Aorta (tissue), 5 donors: ENCODE results near the gene TTC4. TPM values are rescaled to one million over a fixed set of nuclear protein-coding genes. Genes with fewer than 3 reads are reported as not detected.

Source experiments
- ATAC-seq: fragments of 200-7000 bp; cut with Tn5 transposase; one replicate; pipeline ENCODE4 v1.9.1; 2022; ENCODE audit warnings: moderate library complexity; ENCODE audit not compliant: low FRiP score
- DNase-seq, 2 donors: peaks; one replicate each; pipeline ENCODE4 v3.0.0-alpha.2; 2020
- H3K27ac ChIP-seq, 2 donors: one replicate each; pipeline ENCODE4 v1.5.1; 2013; ENCODE audit warnings: low read length in 2 of 2, mild to moderate bottlenecking in 2 of 2, moderate library complexity in 2 of 2, control low read depth in 1 of 2, inconsistent platforms in 1 of 2, low read depth in 1 of 2
- H3K27me3 ChIP-seq, 2 donors: one replicate each; pipeline ENCODE4 v1.6.1; 2013; ENCODE audit warnings: control low read depth in 1 of 2, low read length in 1 of 2, mild to moderate bottlenecking in 1 of 2, moderate library complexity in 1 of 2; ENCODE audit not compliant: insufficient read depth in 2 of 2, control insufficient read depth in 1 of 2
- H3K36me3 ChIP-seq, 2 donors: one replicate each; pipeline ENCODE4 v1.6.1; 2013; ENCODE audit warnings: control low read depth in 1 of 2, low read length in 1 of 2, mild to moderate bottlenecking in 1 of 2; ENCODE audit not compliant: insufficient read depth in 2 of 2, control insufficient read depth in 1 of 2
- H3K4me1 ChIP-seq, 2 donors: one replicate each; pipeline ENCODE4 v1.6.1; 2013; ENCODE audit warnings: low read length in 2 of 2, control low read depth in 1 of 2, mild to moderate bottlenecking in 1 of 2, moderate library complexity in 1 of 2; ENCODE audit not compliant: insufficient read depth in 2 of 2, control insufficient read depth in 1 of 2
- H3K4me3 ChIP-seq, 2 donors: one replicate each; pipeline ENCODE4 v1.5.1; 2013; ENCODE audit warnings: low read length in 2 of 2, control low read depth in 1 of 2, mild to moderate bottlenecking in 1 of 2
- H3K9me3 ChIP-seq: one replicate; pipeline ENCODE4 v1.6.1; 2013; ENCODE audit warnings: mild to moderate bottlenecking, low read length; ENCODE audit not compliant: control insufficient read depth
- WGBS, 2 donors: extraction: QIAGEN DNeasy Blood & Tissue Kit; methylation state at CpG; one replicate each; pipeline ENCODE4 v1.1.7; 2013; 5-methylcytosine and 5-hydroxymethylcytosine counted together
- intact Hi-C, 2 donors: fragments of 100-400 bp; cut with DNase I; formaldehyde crosslinking; loops; one replicate each; pipeline versions ENCODE4 v1.14.2 to v1.15.0; 2022
- polyA plus RNA-seq, 2 donors: library from polyadenylated mRNA; stranded (reverse); fragments of 200-250 nt; gene quantifications; one replicate each; pipeline ENCODE4 v1.2.3, GENCODE V29; 2013
- total RNA-seq, 2 donors: library from RNA; stranded (reverse); fragmentation: NEBNext Ultra II Directional; extraction: Animal tissue kit (Norgen Biotek cat#: 25700); gene quantifications; one replicate each; pipeline ENCODE4 v1.2.1, GENCODE V29; 2021
- donor health status: healthy with polysubstance abuse.
- donor health status: Bipolar disorder and iron deficiency.
- donor health status: DM: no; HTN: no; CAD: no.
- donor health status: DM: no; HTN: no; CAD: no.
- donor health status: DM: yes; HTN: yes; CAD: no.

TTC4 gene
- total and polyA plus RNA-seq, 4 donors: 8.9 to 18.9 (median 14.1) TPM

DNA sequence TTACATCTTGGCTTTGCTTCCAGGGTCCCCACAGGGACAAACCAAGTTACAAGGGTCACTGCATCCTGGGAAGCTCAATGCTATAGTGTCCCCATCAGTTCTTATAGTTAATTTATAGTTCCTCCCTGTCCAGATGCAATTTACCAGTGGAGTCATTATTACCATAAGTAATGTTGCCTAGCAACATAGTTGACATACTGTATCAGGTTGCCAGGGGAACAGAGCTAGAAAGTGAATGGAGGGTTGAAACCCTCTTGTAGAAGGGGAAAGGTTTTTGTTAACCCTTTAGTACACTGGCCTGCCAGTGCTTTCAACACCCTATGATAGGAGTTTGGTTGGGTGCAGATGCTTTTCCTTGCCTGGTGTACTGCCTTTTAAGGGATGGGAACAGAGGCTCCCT, 34.3 kb upstream of the TTC4 start:
- DNase-seq (no peak), ATAC-seq (no peak)
- no peaks in the 10 kb centered on the region for H3K4me1 ChIP-seq
- no peak overlapping the region for H3K27ac ChIP-seq
- H3K9me3 ChIP-seq: no peaks in the 10 kb centered on the region
- H3K36me3 ChIP-seq: no peaks in the 10 kb centered on the region
- intact Hi-C loops: no loop called here
- H3K4me3 ChIP-seq: no peak overlapping the region
- no peaks in the 10 kb centered on the region for H3K27me3 ChIP-seq

DNA sequence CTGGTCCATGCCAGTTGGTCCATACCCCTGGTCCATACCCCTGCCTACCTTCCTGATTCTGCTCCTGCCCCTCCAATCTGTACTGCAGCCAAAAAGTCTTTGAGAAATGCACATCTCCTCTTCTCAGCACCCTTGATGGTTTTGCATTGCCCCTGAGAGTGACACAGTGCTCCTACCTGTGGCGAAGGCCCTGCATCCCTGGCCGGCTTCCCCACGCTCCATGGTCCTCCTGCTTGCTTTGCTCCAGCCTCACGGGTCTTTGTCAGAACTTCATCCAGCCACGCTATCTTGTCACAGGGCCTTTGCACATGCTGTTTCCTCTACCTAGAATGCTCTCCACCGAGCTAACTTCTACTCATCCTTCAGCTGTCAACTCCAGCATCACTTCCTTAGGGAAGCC, 32.2 kb upstream of the TTC4 start:
- no peak overlapping the region for H3K4me3 ChIP-seq
- H3K27me3 ChIP-seq: no peaks in the 10 kb centered on the region
- no peak for ATAC-seq
- WGBS, 2 donors: 85% methylated on average over 6 of the region's 6 CpGs
- intact Hi-C loops: no loop called here
- no peaks in the 10 kb centered on the region for H3K9me3 ChIP-seq
- no peak overlapping the region for H3K27ac ChIP-seq
- no peaks in the 10 kb centered on the region for H3K4me1 ChIP-seq
- no peak for DNase-seq
- no peaks in the 10 kb centered on the region for H3K36me3 ChIP-seq

GRCh38 chr1:54685335-54685905, 30.2 kb upstream of the TTC4 start:
- H3K27me3 ChIP-seq: no peaks in the 10 kb centered on the region
- no peaks in the 10 kb centered on the region for H3K9me3 ChIP-seq
- WGBS, 2 donors: 93 to 95% methylated on average over 4 of the region's 4 CpGs
- no peak overlapping the region for H3K4me3 ChIP-seq
- ATAC-seq (no peak), DNase-seq (no peak)
- no peaks in the 10 kb centered on the region for H3K4me1 ChIP-seq
- H3K36me3 ChIP-seq: no peaks in the 10 kb centered on the region
- no peak overlapping the region for H3K27ac ChIP-seq
- intact Hi-C loops: no loop called here

DNA sequence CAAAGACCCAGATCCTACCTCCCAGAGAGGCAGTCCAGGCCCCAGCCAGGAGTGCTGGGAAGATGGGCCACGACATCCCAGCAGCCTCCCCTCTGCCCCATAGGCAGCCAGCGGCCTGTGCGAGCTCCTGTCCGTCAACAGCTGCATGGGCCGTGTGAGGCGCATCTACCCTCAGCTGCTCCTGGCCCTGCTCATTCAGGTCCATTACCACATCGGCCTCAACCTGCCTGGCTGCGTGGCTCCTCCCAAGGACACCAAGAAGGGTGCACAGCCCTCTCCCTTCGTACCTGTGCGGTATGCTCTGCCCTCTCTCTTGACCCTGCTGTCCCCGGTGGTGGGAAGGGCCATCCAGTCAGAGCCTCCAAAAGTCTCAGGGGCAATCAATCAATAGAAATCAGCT, 29.5 kb upstream of the TTC4 start:
- Histone ChIP-seq H3K27me3 (no peaks in the 10 kb centered on the region), H3K4me1 (no peaks in the 10 kb centered on the region), H3K9me3 (no peaks in the 10 kb centered on the region), H3K4me3 (no peak overlapping the region), H3K27ac (no peak overlapping the region), H3K36me3 (no peaks in the 10 kb centered on the region)
- ATAC-seq (no peak), DNase-seq (no peak)
- intact Hi-C loops: no loop called here
- 89 to 91% methylated on average over 11 of the region's 11 CpGs for WGBS, 2 donors

DNA sequence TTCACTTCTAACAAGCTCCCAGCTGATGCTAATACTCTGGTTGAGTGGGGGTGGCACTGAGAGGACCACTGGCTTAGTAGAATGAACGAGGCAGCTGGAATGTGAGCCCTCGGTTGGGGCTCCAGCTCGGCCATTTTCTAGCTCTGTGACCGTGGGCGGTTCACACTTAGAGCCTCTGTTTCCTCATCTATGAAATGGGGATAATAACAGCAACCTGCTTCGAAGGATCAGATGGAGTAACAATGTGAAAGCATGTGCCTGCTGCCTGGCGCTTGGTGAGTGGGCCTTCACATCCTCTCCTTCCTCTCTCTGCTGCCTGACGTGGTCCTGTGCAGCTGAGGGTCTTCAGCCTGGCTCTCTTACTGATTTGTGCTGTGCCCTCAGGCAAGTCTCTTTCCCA, 20.9 kb upstream of the TTC4 start:
- DNase-seq (no peak), ATAC-seq (no peak)
- Histone ChIP-seq H3K4me3 (no peak overlapping the region), H3K27me3 (no peaks in the 10 kb centered on the region), H3K27ac (no peak overlapping the region), H3K4me1 (no peaks in the 10 kb centered on the region), H3K36me3 (peaks cover 0 to 1% of the 10 kb centered on the region in 2 donors), H3K9me3 (no peaks in the 10 kb centered on the region)
- 85 to 87% methylated on average over 8 of the region's 8 CpGs for WGBS, 2 donors
- intact Hi-C loops: no loop called here

GRCh38 chr1:54695221-54695620, 20.4 kb upstream of the TTC4 start:
- 88 to 91% methylated on average over 15 of the region's 15 CpGs for WGBS, 2 donors
- Histone ChIP-seq H3K9me3 (no peaks in the 10 kb centered on the region), H3K27me3 (no peaks in the 10 kb centered on the region), H3K36me3 (peaks cover 0 to 1% of the 10 kb centered on the region in 2 donors), H3K27ac (no peak overlapping the region), H3K4me1 (no peaks in the 10 kb centered on the region), H3K4me3 (no peak overlapping the region)
- ATAC-seq (no peak), DNase-seq (no peak)
- intact Hi-C loops: no loop called here

GRCh38 chr1:54695764-54696163, 19.9 kb upstream of the TTC4 start:
- H3K36me3 ChIP-seq: peaks cover 0 to 1% of the 10 kb centered on the region in 2 donors
- no peak overlapping the region for H3K27ac ChIP-seq
- H3K4me3 ChIP-seq: no peak overlapping the region
- no peaks in the 10 kb centered on the region for H3K9me3 ChIP-seq
- intact Hi-C loops: no loop called here
- 72 to 81% methylated on average over 1 of the region's 1 CpG for WGBS, 2 donors
- H3K27me3 ChIP-seq: no peaks in the 10 kb centered on the region
- H3K4me1 ChIP-seq: no peaks in the 10 kb centered on the region
- ATAC-seq: no peak
- DNase-seq: no peak

DNA sequence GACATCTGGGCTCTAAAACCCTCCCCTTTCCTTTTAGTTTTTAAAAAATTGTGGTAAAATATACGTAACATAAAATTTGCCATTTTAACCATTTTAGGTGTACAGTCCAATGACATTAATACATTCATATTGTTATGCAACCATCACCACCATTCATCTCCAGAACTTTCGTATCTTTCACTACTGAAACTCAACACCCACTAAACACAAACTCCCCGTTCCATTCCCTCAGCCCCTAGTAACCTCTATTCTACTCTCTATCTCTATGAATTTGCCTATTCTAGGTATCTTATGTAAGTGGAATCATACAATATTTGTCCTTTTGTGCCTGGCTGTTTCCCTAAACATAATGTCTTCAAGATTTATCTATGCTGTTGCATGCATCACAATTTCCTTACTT, 19.4 kb upstream of the TTC4 start:
- intact Hi-C loops: no loop called here
- Histone ChIP-seq H3K27ac (no peak overlapping the region), H3K36me3 (peaks cover 0 to 1% of the 10 kb centered on the region in 2 donors), H3K4me1 (no peaks in the 10 kb centered on the region), H3K27me3 (no peaks in the 10 kb centered on the region), H3K4me3 (no peak overlapping the region), H3K9me3 (no peaks in the 10 kb centered on the region)
- WGBS, 2 donors: 87 to 90% methylated on average over 3 of the region's 3 CpGs
- ATAC-seq (no peak), DNase-seq (no peak)

DNA sequence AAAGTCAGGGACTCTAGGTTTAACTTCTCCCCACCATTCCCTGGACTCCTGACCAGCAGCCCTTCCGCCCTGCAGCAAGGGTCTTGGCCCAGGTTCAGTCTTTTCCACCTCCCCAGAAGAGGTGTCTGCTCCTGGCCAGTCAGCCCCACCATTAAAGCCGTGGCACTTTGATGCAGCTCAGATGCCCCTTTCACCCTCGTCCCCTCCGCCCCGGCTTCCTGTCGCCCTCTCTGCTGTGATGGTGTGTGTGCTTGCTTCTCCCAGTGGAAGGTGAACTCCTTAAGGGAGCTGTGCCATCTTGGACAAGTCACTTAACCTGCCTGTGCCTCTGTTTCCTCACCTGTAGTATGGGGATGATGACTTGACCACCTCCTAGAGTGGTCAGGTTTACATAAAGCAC, 17.8 kb upstream of the TTC4 start:
- no peak for ATAC-seq
- H3K4me1 ChIP-seq: no peaks in the 10 kb centered on the region
- H3K4me3 ChIP-seq: no peak overlapping the region
- intact Hi-C loops: no loop called here
- H3K27ac ChIP-seq: no peak overlapping the region
- DNase-seq: no peak
- WGBS, 2 donors: 87 to 92% methylated on average over 6 of the region's 6 CpGs
- H3K36me3 ChIP-seq: peaks cover 0 to 1% of the 10 kb centered on the region in 2 donors
- no peaks in the 10 kb centered on the region for H3K27me3 ChIP-seq
- H3K9me3 ChIP-seq: no peaks in the 10 kb centered on the region
